ENCODE measurements around the gene SYT8.

- TF ChIP-seq, protein P1, sequence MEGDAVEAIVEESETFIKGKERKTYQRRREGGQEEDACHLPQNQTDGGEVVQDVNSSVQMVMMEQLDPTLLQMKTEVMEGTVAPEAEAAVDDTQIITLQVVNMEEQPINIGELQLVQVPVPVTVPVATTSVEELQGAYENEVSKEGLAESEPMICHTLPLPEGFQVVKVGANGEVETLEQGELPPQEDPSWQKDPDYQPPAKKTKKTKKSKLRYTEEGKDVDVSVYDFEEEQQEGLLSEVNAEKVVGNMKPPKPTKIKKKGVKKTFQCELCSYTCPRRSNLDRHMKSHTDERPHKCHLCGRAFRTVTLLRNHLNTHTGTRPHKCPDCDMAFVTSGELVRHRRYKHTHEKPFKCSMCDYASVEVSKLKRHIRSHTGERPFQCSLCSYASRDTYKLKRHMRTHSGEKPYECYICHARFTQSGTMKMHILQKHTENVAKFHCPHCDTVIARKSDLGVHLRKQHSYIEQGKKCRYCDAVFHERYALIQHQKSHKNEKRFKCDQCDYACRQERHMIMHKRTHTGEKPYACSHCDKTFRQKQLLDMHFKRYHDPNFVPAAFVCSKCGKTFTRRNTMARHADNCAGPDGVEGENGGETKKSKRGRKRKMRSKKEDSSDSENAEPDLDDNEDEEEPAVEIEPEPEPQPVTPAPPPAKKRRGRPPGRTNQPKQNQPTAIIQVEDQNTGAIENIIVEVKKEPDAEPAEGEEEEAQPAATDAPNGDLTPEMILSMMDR (IDR thresholded peaks at IDR 0.05; ENCODE audit: low read length) = no peak
- no peak for TF ChIP-seq EZH2 (IDR thresholded peaks at IDR 0.05; ENCODE audit: borderline replicate concordance, low read length)
These were observed 8.3 kb downstream of the SYT8 start for GRCh38 chr11:1843098-1843473.

All from OCI-LY1 (cell line).